Endodermal cell (in vitro differentiated cells): ENCODE measurements around the gene ADGRB2. TPM values are rescaled to one million over a fixed set of nuclear protein-coding genes. Genes with fewer than 3 reads are reported as not detected.

Source experiments
- DNase-seq: peaks from one replicate; pipeline ENCODE4 v3.0.0-alpha.2; 2017
- H3K27ac ChIP-seq: 2 replicates; pipeline ENCODE4 v1.5.1; 2013; ENCODE audit warnings: mild to moderate bottlenecking, low read depth, low read length, moderate library complexity
- H3K27me3 ChIP-seq: 2 replicates; pipeline ENCODE4 v1.6.1; 2013; ENCODE audit warnings: mild to moderate bottlenecking, low read length, moderate library complexity; ENCODE audit not compliant: insufficient read depth, control insufficient read depth, poor library complexity, severe bottlenecking
- H3K36me3 ChIP-seq: 2 replicates; pipeline ENCODE4 v1.7.0; 2013; ENCODE audit warnings: mild to moderate bottlenecking, low read length, moderate library complexity; ENCODE audit not compliant: control insufficient read depth, insufficient read depth
- H3K4me1 ChIP-seq: one replicate; pipeline ENCODE4 v1.7.0; 2013; ENCODE audit warnings: low read length; ENCODE audit not compliant: control insufficient read depth, insufficient read depth
- H3K4me3 ChIP-seq: 2 replicates; pipeline ENCODE4 v1.5.1; 2013; ENCODE audit warnings: mild to moderate bottlenecking, low read length, moderate library complexity
- H3K9ac ChIP-seq: 2 replicates; pipeline ENCODE4 v1.6.1; 2013; ENCODE audit warnings: mild to moderate bottlenecking, low read length, moderate library complexity; ENCODE audit not compliant: poor library complexity, severe bottlenecking; ENCODE audit errors: extremely low read depth
- H3K9me3 ChIP-seq: 2 replicates; pipeline ENCODE4 v1.6.1; 2013; ENCODE audit warnings: mild to moderate bottlenecking, low read length, moderate library complexity; ENCODE audit not compliant: control insufficient read depth
- H3K27ac Mint-ChIP-seq: 2 replicates; pipeline ENCODE4 v1.8.0; 2020; ENCODE audit warnings: mixed read lengths
- H3K27me3 Mint-ChIP-seq: 2 replicates; pipeline ENCODE4 v1.8.0; 2021; ENCODE audit warnings: mild to moderate bottlenecking, mixed read lengths; ENCODE audit not compliant: insufficient read depth
- H3K36me3 Mint-ChIP-seq: 2 replicates; pipeline ENCODE4 v1.8.0; 2020; ENCODE audit warnings: low read depth, mixed read lengths
- H3K4me1 Mint-ChIP-seq: 2 replicates; pipeline ENCODE4 v1.8.0; 2020; ENCODE audit warnings: mixed read lengths
- H3K4me3 Mint-ChIP-seq: 2 replicates; pipeline ENCODE4 v1.8.0; 2020; ENCODE audit warnings: mild to moderate bottlenecking, moderate library complexity, mixed read lengths
- H3K9me3 Mint-ChIP-seq: 2 replicates; pipeline ENCODE4 v1.8.0; 2020; ENCODE audit warnings: mild to moderate bottlenecking, mixed read lengths
- WGBS, 2 experiments: methylation state at CpG; one replicate each; pipeline versions ENCODE4 v1.1.5 to v1.1.7; 2013; ENCODE audit warnings: missing lambda C conversion rate in 2 of 2, mixed read lengths in 1 of 2; ENCODE audit not compliant: insufficient coverage in 1 of 2, insufficient read length in 1 of 2; 5-methylcytosine and 5-hydroxymethylcytosine counted together
- total RNA-seq, 2 donors: library from RNA; stranded (reverse); fragmentation: NEBNext Ultra II Directional in 1 of 2; extraction: Animal tissue kit (Norgen Biotek cat#: 25700) in 1 of 2; gene quantifications; 2 replicates in 1 of 2; 3 replicates in 1 of 2; pipeline ENCODE4 v1.2.1, GENCODE V29; 2021
- TF ChIP-seq, protein P1 (sequence below): fragments of 200-600 bp; sonication (generic); conservative IDR thresholded peaks from 2 replicates; pipeline ENCODE4 v1.5.0; 2021; ENCODE audit warnings: antibody characterized with exemption, mild to moderate bottlenecking

The ADGRB2 gene
- total RNA-seq, 2 donors from 2014 or later, result 13.1 to 22.7 TPM

DNA sequence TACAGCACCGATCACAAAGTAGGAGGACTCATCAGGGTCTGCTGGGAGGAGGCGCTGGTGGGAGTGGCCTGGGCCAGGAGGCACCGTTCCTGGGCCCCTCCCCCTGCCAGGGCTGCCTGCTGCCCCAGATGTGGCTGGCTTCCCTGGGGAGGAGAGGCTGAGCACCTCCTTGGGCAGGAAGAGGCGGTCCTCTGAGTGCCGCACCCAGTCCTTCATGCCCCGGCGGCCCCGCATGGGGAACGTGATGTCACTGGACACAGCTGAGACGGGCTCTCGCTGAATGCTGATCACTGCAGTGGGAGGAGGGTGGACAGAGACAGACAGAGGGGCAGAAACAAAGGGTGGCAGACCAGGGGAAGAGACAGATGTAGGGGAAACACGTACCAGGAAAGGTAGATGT, 24.8 kb downstream of the ADGRB2 start:
- H3K9me3 Mint-ChIP-seq, result no peaks in the 10 kb centered on the region
- H3K4me1 Mint-ChIP-seq, result peaks cover 5% of the 10 kb centered on the region
- TF ChIP-seq, protein P1, sequence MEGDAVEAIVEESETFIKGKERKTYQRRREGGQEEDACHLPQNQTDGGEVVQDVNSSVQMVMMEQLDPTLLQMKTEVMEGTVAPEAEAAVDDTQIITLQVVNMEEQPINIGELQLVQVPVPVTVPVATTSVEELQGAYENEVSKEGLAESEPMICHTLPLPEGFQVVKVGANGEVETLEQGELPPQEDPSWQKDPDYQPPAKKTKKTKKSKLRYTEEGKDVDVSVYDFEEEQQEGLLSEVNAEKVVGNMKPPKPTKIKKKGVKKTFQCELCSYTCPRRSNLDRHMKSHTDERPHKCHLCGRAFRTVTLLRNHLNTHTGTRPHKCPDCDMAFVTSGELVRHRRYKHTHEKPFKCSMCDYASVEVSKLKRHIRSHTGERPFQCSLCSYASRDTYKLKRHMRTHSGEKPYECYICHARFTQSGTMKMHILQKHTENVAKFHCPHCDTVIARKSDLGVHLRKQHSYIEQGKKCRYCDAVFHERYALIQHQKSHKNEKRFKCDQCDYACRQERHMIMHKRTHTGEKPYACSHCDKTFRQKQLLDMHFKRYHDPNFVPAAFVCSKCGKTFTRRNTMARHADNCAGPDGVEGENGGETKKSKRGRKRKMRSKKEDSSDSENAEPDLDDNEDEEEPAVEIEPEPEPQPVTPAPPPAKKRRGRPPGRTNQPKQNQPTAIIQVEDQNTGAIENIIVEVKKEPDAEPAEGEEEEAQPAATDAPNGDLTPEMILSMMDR, result no peak
- no peaks in the 10 kb centered on the region for H3K9me3 ChIP-seq
- whole genome bisulfite sequencing, 2 experiments, result 54 to 72% methylated on average over 10 to 12 of the region's 12 CpGs
- H3K4me1 ChIP-seq, result no peaks in the 10 kb centered on the region
- no peaks in the 10 kb centered on the region for H3K36me3 Mint-ChIP-seq
- peaks cover 5% of the 10 kb centered on the region for H3K36me3 ChIP-seq
- DNase-seq, result peak; percentile 84
- no peak overlapping the region for H3K4me3 ChIP-seq
- peaks cover 2% of the 10 kb centered on the region for H3K27me3 Mint-ChIP-seq
- peak overlapping the region; percentile 57 for H3K27ac ChIP-seq
- H3K27ac Mint-ChIP-seq, result no peak overlapping the region
- H3K9ac ChIP-seq, result no peak overlapping the region
- H3K27me3 ChIP-seq, result no peaks in the 10 kb centered on the region
- H3K4me3 Mint-ChIP-seq, result no peak overlapping the region

DNA sequence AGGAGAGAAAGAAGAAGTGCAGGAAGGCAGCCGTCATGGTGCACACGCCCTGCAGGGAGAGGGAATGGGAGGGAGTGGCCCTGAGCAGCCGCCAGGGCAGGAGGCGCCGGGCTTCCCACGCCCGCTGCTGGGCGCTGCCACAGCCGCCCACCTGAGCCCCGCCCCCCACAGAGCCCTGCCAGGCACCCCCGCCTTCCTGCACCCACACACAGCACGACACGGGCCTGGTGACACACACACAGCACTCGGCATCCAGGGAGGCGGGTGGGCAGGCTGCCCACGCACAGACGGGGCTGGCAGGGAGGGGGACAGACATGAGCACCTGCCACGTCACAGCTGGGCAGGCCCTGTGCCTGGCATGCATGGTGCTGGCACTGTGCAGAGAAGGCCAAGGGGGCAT, 27.5 kb downstream of the ADGRB2 start:
- H3K4me1 Mint-ChIP-seq, result peaks cover 5% of the 10 kb centered on the region
- no peaks in the 10 kb centered on the region for H3K27me3 ChIP-seq
- H3K4me3 ChIP-seq, result no peak overlapping the region
- H3K9ac ChIP-seq, result no peak overlapping the region
- H3K9me3 ChIP-seq, result no peaks in the 10 kb centered on the region
- peaks cover 5% of the 10 kb centered on the region for H3K36me3 ChIP-seq
- no peak for DNase-seq
- H3K4me3 Mint-ChIP-seq, result no peak overlapping the region
- no peaks in the 10 kb centered on the region for H3K36me3 Mint-ChIP-seq
- no peaks in the 10 kb centered on the region for H3K27me3 Mint-ChIP-seq
- H3K9me3 Mint-ChIP-seq, result no peaks in the 10 kb centered on the region
- TF ChIP-seq, protein P1, result no peak
- no peak overlapping the region for H3K27ac Mint-ChIP-seq
- no peaks in the 10 kb centered on the region for H3K4me1 ChIP-seq
- H3K27ac ChIP-seq, result no peak overlapping the region
- 91% methylated on average over 14 to 18 of the region's 18 CpGs for WGBS, 2 experiments

DNA sequence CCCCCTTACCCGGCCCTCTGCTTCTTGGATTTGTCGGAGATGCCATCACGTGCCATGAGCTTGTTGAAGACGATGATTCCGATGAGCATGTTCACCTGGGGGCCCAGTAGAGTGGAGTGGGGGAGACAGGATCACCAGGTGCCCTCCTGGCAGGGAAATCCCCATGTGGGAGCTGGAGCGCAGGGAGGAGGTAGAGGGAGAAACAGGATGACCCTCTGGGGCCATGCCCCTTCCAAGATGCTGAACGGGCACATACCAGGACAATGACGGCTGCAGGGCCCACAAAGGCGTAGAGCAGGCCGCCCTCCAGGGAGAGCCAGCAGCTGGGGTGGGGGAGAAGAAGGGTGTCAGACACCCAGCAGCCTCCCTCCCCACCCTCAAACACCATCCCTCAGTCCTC, 28.6 kb downstream of the ADGRB2 start:
- H3K9me3 Mint-ChIP-seq, result no peaks in the 10 kb centered on the region
- Histone ChIP-seq H3K9ac (no peak overlapping the region), H3K9me3 (no peaks in the 10 kb centered on the region), H3K4me3 (no peak overlapping the region), H3K27me3 (no peaks in the 10 kb centered on the region), H3K27ac (no peak overlapping the region), H3K36me3 (peaks cover 5% of the 10 kb centered on the region), H3K4me1 (no peaks in the 10 kb centered on the region)
- peaks cover 5% of the 10 kb centered on the region for H3K4me1 Mint-ChIP-seq
- H3K27me3 Mint-ChIP-seq, result no peaks in the 10 kb centered on the region
- no peak overlapping the region for H3K4me3 Mint-ChIP-seq
- DNase-seq, result no peak
- WGBS, 2 experiments, result 91 to 96% methylated on average over 6 to 10 of the region's 10 CpGs
- TF ChIP-seq, protein P1, result no peak
- H3K36me3 Mint-ChIP-seq, result no peaks in the 10 kb centered on the region
- no peak overlapping the region for H3K27ac Mint-ChIP-seq
